Ishikawa (cell line): ENCODE measurements around the gene PSG6.

Source experiments
- CEBPB ChIP-seq: IDR thresholded peaks from 2 replicates; pipeline ENCODE4 v1.6.1; 2012
- CREB1 ChIP-seq: IDR thresholded peaks from 2 replicates; pipeline ENCODE4 v1.6.1; 2012; ENCODE audit warnings: low read depth
- EGR1 ChIP-seq: IDR thresholded peaks from 2 replicates; pipeline ENCODE4 v1.6.1; 2012
- EP300 ChIP-seq: IDR thresholded peaks from 2 replicates; pipeline ENCODE4 v1.6.1; 2012; ENCODE audit warnings: borderline replicate concordance
- FOXM1 ChIP-seq: IDR thresholded peaks from 2 replicates; pipeline ENCODE4 v1.6.1; 2012; ENCODE audit warnings: low read depth, borderline replicate concordance
- MAX ChIP-seq: IDR thresholded peaks from 2 replicates; pipeline ENCODE4 v1.6.1; 2012
- NFIC ChIP-seq: IDR thresholded peaks from 2 replicates; pipeline ENCODE4 v1.6.1; 2012
- RAD21 ChIP-seq: IDR thresholded peaks from 2 replicates; pipeline ENCODE4 v1.6.1; 2012; ENCODE audit warnings: low read depth
- REST ChIP-seq: IDR thresholded peaks from 2 replicates; pipeline ENCODE4 v1.6.1; 2012; ENCODE audit warnings: low read depth, mild to moderate bottlenecking
- TAF1 ChIP-seq: IDR thresholded peaks from 2 replicates; pipeline ENCODE4 v1.6.1; 2012; ENCODE audit warnings: low read depth, mild to moderate bottlenecking
- TCF12 ChIP-seq: IDR thresholded peaks from 2 replicates; pipeline ENCODE4 v1.6.1; 2012; ENCODE audit warnings: low read depth
- TEAD4 ChIP-seq: IDR thresholded peaks from 2 replicates; pipeline ENCODE4 v1.6.1; 2012
- USF1 ChIP-seq: IDR thresholded peaks from 2 replicates; pipeline ENCODE4 v1.6.1; 2012
- YY1 ChIP-seq: IDR thresholded peaks from 2 replicates; pipeline ENCODE4 v1.6.1; 2012; ENCODE audit warnings: low read depth
- ZBTB7A ChIP-seq: IDR thresholded peaks from 2 replicates; pipeline ENCODE4 v1.6.1; 2012; ENCODE audit warnings: low read depth

PSG6 gene

GRCh38 chr19:42919070-42919756, 1.5 kb upstream of the PSG6 start:
- peak; percentile 43; the same call in 1 of the 2 replicates for TF ChIP-seq MAX

- TF ChIP-seq MAX, result peak; percentile 50
Observed at GRCh38 chr19:42881279-42881678, 36.4 kb downstream of the PSG6 start.

- TF ChIP-seq REST, result no peak
- TF ChIP-seq TCF12, result no peak
- TF ChIP-seq USF1, result no peak
- no peak for TF ChIP-seq TAF1
- TF ChIP-seq EP300, result no peak
- TF ChIP-seq TEAD4, result no peak
- TF ChIP-seq EGR1, result no peak
- no peak for TF ChIP-seq CEBPB
- no peak for TF ChIP-seq ZBTB7A
- TF ChIP-seq RAD21, result no peak
- TF ChIP-seq CREB1, result no peak
- no peak for TF ChIP-seq MAX
- no peak for TF ChIP-seq FOXM1
- no peak for TF ChIP-seq NFIC
- no peak for TF ChIP-seq YY1
Observed at GRCh38 chr19:42879613-42880012, 38.1 kb downstream of the PSG6 start, which contains the start of gene PSG1. PSG1 (minus strand) TSS chr19:42879713; CDS start chr19:42879581, 132 bp downstream.

GRCh38 chr19:42872608-42873007, 45.1 kb downstream of the PSG6 start:
- TF ChIP-seq CREB1, result no peak
- no peak for TF ChIP-seq TCF12
- no peak for TF ChIP-seq YY1
- no peak for TF ChIP-seq CEBPB
- no peak for TF ChIP-seq FOXM1
- no peak for TF ChIP-seq USF1
- TF ChIP-seq EP300, result no peak
- no peak for TF ChIP-seq RAD21
- TF ChIP-seq EGR1, result no peak
- no peak for TF ChIP-seq TAF1
- TF ChIP-seq NFIC, result no peak
- TF ChIP-seq REST, result no peak
- no peak for TF ChIP-seq MAX
- TF ChIP-seq TEAD4, result no peak
- no peak for TF ChIP-seq ZBTB7A

- TF ChIP-seq MAX (no peak), TCF12 (no peak), YY1 (no peak), TAF1 (no peak), REST (no peak), USF1 (no peak), ZBTB7A (no peak), RAD21 (no peak), TEAD4 (no peak), CREB1 (no peak), EGR1 (no peak), EP300 (no peak), NFIC (no peak)
Observed at GRCh38 chr19:42857544-42857867, 60.2 kb downstream of the PSG6 start.
